H7 (cell line): ENCODE results near the gene LGSN. TPM values are rescaled to one million over a fixed set of nuclear protein-coding genes. Genes with fewer than 3 reads are reported as not detected.
A peak's percentile ranks its signal among the peaks of the same experiment; 100 is the strongest.
"Not testable (repeated sequence)": the region's sequence is repeated elsewhere in the genome, so short reads cannot be mapped to it uniquely, and the experiment has no call there.

Experiments used
- DNase-seq: peaks from one replicate; pipeline ENCODE4 v3.0.0; 2012
- H3K27me3 ChIP-seq: 2 replicates; pipeline ENCODE4 v1.6.0; 2011; ENCODE audit warnings: mild to moderate bottlenecking, low read length; ENCODE audit not compliant: control insufficient read depth, insufficient read depth
- H3K36me3 ChIP-seq: replicated peaks from 2 replicates; pipeline ENCODE4 v1.5.1; 2011; ENCODE audit warnings: low read length; ENCODE audit not compliant: control insufficient read depth, insufficient read depth
- H3K4me3 ChIP-seq: 2 replicates; pipeline ENCODE4 v1.5.1; 2011; ENCODE audit warnings: low read depth, mild to moderate bottlenecking, control low read depth, low read length, moderate library complexity; ENCODE audit not compliant: insufficient read depth
- total RNA-seq: library from RNA; depleted of rRNA; stranded (reverse); fragments of >200 nt; shearing (Covaris generic); gene quantifications from 2 replicates; pipeline ENCODE4 v1.2.3, GENCODE V29; 2014

Gene LGSN
- total RNA-seq, 1 experiment from 2014 or later, result 0.17 TPM

GRCh38 chr6:63278916-63279315 is 40.9 kb downstream of the LGSN start:
- Histone ChIP-seq H3K36me3 (no peaks in the 10 kb centered on the region), H3K27me3 (no peaks in the 10 kb centered on the region), H3K4me3 (no peak overlapping the region)
- no peak for DNase-seq

- Histone ChIP-seq H3K36me3 (no peaks in the 10 kb centered on the region), H3K27me3 (no peaks in the 10 kb centered on the region), H3K4me3 (no peak overlapping the region)
- no peak for DNase-seq
These were observed 43.8 kb downstream of the LGSN start for GRCh38 chr6:63275953-63276352.

GRCh38 chr6:63274795-63275430 is 44.9 kb downstream of the LGSN start:
- not testable (repeated sequence) for H3K27me3 ChIP-seq, DNase-seq, H3K4me3 ChIP-seq, H3K36me3 ChIP-seq

GRCh38 chr6:63272397-63272796 is 47.4 kb downstream of the LGSN start:
- DNase-seq, result peak; percentile 32
- no peaks in the 10 kb centered on the region for H3K36me3 ChIP-seq
- no peak overlapping the region for H3K4me3 ChIP-seq
- no peaks in the 10 kb centered on the region for H3K27me3 ChIP-seq

GRCh38 chr6:63269470-63269869 is 50.3 kb downstream of the LGSN start:
- DNase-seq, result no peak
- Histone ChIP-seq H3K4me3 (no peak overlapping the region), H3K36me3 (no peaks in the 10 kb centered on the region), H3K27me3 (no peaks in the 10 kb centered on the region)

- Histone ChIP-seq H3K4me3 (no peak overlapping the region), H3K36me3 (no peaks in the 10 kb centered on the region), H3K27me3 (no peaks in the 10 kb centered on the region)
- no peak for DNase-seq
These were observed 51.2 kb downstream of the LGSN start for GRCh38 chr6:63268574-63268973.

GRCh38 chr6:63267828-63268227 is 52.0 kb downstream of the LGSN start:
- no peak for DNase-seq
- Histone ChIP-seq H3K27me3 (no peaks in the 10 kb centered on the region), H3K36me3 (no peaks in the 10 kb centered on the region), H3K4me3 (no peak overlapping the region)

GRCh38 chr6:63267046-63267445 is 52.7 kb downstream of the LGSN start:
- Histone ChIP-seq H3K27me3 (no peaks in the 10 kb centered on the region), H3K4me3 (no peak overlapping the region), H3K36me3 (no peaks in the 10 kb centered on the region)
- no peak for DNase-seq

GRCh38 chr6:63263444-63263843 is 56.3 kb downstream of the LGSN start:
- DNase-seq, result no peak
- Histone ChIP-seq H3K36me3 (no peaks in the 10 kb centered on the region), H3K27me3 (no peaks in the 10 kb centered on the region), H3K4me3 (no peak overlapping the region)

- Histone ChIP-seq H3K36me3 (no peaks in the 10 kb centered on the region), H3K4me3 (no peak overlapping the region), H3K27me3 (no peaks in the 10 kb centered on the region)
- no peak for DNase-seq
These were observed 58.0 kb downstream of the LGSN start for GRCh38 chr6:63261820-63262219.

GRCh38 chr6:63259153-63259552 is 60.6 kb downstream of the LGSN start:
- Histone ChIP-seq H3K4me3 (no peak overlapping the region), H3K27me3 (no peaks in the 10 kb centered on the region), H3K36me3 (no peaks in the 10 kb centered on the region)
- no peak for DNase-seq

- DNase-seq, result no peak
- Histone ChIP-seq H3K36me3 (no peaks in the 10 kb centered on the region), H3K27me3 (no peaks in the 10 kb centered on the region), H3K4me3 (no peak overlapping the region)
These were observed 69.8 kb downstream of the LGSN start for GRCh38 chr6:63249875-63250482.

- H3K36me3 ChIP-seq, result no peaks in the 10 kb centered on the region
- no peaks in the 10 kb centered on the region for H3K27me3 ChIP-seq
- DNase-seq, result no peak
- no peak overlapping the region for H3K4me3 ChIP-seq
These were observed 73.2 kb downstream of the LGSN start for GRCh38 chr6:63246581-63246980.

- peak; percentile 15 for DNase-seq
- H3K4me3 ChIP-seq, result no peak overlapping the region
- no peaks in the 10 kb centered on the region for H3K27me3 ChIP-seq
- no peaks in the 10 kb centered on the region for H3K36me3 ChIP-seq
These were observed 73.9 kb downstream of the LGSN start for GRCh38 chr6:63245909-63246308.

GRCh38 chr6:63245420-63245819 is 74.4 kb downstream of the LGSN start:
- DNase-seq, result no peak
- Histone ChIP-seq H3K36me3 (no peaks in the 10 kb centered on the region), H3K27me3 (no peaks in the 10 kb centered on the region)

More at GRCh38 chr6:63245420-63245819, 74.4 kb downstream of the LGSN start:
- H3K4me3 ChIP-seq, result no peak overlapping the region
